NCI-H2107 (cell line): ENCODE results near the gene TMEM125.

Source experiments
- DNase-seq: peaks from one replicate; lab custom pipeline; 2025; lab: John Stamatoyannopoulos, UW

Gene TMEM125

DNA sequence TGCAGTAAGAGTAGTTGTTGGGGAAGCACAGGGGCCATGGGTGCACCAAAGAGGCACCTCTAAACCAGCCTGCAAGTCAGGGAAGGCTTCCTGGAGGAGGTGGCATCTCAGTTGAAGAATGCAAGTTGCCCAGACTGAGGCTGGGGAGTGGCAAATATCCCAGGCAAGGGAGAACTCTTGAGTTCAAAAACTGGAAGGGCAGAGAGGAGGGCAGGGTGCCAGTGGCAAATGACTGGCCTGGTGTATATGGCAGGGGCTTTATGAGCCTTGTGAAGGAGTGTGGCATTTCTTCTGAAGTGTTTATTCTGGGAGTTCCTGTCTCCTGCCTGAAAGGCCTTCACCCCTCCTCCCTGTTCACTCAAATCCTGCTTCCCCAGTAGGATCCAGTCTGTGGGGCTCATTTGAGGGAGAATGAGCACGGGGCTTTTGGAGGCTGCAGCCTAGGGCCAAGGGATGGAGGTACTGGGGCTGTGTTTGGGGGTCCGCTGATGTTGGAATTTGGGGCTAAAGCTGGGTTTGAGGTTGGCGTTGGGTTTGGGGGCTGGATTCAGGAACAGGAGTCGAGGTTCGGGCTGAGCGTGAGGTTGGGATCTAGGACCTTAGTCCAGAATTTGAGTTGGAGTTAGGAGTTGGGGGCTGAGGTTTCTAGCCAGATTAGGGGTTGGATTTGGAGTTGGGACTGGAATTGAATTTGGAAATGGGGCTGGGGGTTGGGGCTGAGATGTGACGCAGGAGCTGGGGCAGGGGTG is at the start of gene TMEM125:
TMEM125 (plus strand) TSS at position 357 of the 749 bp plus-strand sequence. CDS start 2,740 bp downstream, outside the sequence.
- DNase-seq = no peak

DNA sequence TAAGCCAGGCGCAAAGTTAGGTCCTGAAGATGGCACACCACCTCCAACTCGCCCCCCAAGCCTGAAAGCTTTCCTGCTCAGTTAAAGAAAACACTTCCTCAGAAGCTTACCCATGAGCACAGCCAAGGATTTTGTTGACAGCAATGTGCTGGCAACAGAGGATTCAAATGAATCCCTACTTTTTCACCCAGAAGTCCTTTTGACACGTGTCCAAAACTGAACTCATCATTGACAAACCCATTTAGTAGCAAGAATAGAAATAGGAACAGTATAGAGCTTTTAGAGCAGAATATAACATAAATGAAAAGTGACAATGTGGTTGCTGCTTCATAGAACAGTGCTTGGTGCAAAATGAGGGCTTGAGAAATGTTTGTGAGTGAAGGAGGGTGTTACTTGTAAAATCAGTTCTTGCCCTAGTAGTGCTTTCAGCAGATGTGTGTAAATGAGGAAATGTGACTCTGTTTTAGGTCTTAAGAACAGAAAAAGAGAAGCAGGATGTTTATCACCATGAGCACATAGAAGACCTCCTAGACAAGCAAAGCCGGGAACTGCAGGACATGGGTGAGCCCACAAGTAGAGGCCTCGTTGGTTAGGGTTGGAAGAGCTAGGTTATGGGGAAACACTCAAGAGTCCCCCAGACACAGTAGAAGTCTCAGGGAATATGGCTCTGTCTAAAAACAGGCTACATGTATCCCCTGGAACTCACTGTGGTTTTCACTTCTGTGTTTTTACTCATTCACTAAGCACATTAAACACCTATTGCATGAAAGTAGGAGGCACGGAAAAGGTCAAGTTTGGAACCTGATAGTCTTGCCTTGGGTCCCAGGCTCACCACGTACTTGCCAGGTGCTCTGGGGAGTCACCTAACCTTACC is 48.6 kb upstream of the TMEM125 start:
- no peak for DNase-seq

DNA sequence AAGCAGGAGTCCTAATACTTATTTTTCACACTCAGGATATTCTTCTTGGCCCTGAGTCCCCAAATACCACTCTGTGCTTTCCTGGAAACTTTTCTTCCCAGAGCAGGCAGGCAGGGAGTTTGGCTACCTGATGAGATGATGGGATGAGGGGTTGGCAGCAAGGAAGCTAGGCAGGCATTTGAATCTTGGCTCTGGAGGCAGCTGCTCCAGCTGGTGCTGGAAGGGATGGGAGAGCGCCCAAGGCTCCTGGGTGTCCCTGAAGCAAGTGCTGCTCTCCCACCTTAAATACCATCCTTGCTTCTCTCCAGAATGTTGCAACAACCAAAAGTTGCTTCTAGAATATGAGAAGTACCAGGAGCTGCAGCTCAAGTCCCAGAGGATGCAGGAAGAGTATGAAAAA is 48.0 kb upstream of the TMEM125 start:
- DNase-seq = no peak

DNA sequence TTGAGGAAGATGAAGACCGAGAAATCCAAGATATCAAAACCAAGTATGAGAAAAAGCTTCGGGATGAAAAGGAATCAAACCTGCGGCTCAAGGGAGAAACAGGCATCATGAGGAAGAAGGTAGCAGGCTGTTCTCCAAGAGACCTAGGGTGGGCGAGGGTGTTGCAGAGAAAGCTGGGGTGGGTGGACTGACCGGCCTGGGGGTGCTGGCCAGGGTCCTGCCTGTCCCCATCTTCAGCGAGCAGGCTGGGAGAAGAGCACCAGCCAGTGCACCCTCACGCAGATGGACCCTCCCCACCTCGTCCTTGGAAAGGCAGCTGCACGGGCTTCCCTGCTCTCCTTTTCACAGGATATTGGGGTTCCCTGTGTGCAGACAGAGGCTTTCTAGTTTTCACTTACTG is 46.9 kb upstream of the TMEM125 start:
- no peak for DNase-seq

DNA sequence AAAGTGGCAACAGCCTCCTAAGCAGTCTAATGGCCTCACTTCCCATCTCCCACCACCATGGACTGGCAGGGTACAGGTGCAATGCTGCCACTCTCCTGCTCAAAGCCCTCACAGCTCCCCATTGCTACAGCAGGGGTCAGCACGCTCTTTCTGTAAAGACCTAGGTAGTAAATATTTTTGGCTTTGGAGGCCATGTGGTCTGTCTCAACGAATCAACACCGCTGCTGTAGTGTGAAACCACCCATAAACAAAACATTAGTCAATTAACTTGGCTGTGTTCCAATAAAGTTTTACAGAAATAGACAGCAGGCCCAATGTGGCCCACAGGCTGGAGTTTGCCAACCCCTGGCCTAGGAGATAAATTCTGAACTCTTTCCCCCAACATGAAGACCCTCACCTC is 44.6 kb upstream of the TMEM125 start:
- DNase-seq = no peak

DNA sequence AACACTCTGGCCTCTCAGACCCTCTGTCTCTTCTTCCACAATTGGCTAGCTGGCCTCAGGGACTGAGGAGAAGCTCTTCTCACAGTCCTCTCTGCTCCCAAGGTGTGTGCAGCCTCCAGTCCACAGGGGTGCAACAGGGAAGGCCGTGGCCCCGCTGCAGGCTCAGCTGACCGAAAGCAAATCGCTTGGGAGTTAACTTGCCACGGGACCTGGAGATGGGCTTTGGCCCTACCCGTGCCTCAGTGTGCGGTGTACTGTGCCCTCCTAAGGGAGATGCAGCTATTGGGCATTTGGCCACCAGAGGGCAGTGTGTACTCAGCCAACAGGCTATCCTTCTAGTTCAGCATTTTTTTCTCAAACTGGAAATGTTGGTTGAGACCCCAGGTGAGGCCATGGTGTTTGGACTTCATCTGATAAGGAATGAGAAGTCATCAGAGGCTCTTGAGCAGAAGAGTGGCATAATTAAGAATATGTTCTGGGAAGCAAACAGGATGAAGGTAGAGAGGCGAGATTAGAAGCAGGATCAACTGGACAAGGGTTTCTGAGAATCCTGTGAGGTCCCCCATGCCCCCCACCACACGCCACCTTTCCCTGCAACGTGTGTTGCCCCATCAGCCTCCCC is 42.5 kb upstream of the TMEM125 start:
- peak; percentile 83 for DNase-seq

DNA sequence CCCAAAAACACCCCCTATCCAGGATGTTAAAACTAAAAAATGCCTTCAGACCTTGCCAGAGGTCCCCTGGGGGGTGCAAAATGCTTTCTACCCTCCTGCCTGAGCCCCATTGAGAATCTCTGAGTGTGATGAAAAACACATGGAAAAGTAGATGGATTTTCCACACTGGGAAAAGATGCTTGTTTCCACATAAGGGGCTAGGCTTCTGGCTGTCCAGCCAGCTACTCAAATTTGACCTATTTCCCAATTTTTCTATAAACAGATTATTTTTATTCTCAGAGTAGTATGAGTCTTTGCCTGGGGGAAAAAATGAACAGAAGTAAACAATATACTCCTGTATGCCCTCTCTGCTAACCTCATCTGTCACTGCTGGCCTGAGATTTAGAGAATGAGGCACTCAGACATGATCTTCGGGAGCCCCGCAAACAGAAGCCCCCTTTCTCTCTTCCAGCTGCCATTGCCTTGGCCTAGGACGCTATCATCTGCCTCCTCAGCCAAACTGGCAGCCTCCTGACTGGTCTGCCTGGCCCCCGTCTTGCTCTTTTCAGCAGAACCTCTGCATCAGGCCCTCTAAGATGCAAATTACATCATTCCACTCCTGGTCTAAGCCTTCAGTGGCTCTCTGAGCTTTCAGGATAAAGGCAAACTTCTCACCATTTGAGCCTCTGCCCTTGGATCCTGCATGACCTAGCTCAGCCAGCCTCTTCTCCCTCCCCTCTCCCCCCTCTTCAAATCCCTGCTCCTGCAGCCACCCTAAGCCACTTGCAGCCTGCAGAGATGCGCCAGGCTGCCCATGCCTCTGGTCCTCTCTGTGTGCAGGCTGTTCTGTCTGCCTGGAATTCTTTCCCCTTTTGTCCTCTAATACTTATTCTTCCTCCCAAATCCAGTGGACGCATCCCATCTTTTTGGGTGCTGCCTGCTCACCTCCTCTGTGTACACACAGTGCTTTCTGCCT is 39.7 kb upstream of the TMEM125 start:
- DNase-seq = no peak

DNA sequence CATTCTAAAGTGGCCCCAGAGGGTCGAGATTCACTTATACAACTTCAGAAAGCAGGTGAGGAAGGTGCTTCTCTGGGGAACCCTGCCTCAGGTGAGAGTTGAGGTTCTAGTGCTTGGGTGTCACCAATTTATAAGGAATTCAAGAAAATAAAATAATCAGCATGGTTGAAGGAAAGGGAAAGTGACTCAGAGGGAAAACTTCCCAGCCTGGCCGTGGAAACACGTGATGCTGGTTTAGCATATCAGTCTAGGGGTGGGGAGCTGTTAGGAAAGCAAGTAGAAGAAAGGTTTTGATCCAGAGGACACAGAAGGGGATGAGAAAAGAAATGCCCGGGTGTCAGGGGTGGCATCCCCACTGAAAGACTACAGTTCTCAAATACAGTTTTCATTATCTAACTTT is 37.7 kb upstream of the TMEM125 start:
- no peak for DNase-seq

DNA sequence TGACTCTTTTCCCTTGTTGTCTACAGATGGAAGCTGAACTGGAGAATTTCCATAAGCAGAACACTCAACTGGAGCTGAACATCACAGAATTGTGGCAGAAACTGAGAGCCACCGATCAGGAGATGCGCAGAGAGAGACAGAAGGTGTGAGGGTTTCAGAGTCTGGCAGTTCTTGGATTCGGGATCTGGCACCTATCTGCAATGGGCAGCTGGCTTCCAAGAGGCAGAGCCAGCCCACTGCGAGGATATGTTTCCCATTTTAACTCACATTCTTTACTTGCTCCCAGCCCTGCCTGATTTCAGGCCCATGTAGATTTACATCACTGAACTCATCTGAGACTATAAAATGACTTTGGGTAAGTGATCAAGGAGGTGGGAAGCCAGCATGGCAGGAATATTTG is 37.3 kb upstream of the TMEM125 start:
- no peak for DNase-seq

DNA sequence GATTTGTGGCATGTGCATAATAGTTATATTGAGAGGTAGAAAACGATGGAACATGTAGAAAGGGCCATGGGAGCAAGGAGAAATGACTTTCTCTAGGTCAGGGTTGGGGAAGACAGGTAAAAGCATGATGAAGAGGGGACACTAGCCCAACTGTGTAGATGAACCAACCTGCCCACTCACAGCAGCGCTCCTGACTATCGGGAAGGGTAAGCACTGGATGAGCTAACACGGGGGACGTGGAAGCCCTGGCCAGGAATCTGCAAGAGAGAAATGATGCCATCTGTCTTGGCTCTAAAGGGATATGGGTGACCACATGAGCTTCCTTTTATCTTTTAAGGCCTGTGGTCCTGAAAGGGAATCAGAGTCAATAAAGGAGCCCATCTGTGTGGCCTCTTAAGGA is 36.2 kb upstream of the TMEM125 start:
- DNase-seq = no peak

DNA sequence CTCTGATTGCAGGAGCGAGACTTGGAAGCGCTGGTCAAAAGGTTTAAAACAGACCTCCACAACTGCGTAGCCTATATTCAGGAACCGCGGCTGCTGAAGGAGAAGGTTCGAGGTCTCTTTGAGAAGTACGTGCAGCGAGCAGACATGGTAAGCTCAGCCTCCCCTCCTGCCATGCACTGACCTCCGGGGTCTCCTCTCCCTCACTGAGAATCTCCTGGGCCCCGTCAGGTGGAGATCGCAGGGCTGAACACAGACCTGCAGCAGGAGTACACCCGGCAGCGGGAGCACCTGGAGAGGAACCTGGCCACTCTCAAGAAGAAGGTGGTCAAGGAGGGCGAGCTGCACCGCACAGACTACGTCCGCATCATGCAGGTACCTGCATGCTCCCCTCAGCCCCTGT is 35.5 kb upstream of the TMEM125 start:
- DNase-seq = no peak

DNA sequence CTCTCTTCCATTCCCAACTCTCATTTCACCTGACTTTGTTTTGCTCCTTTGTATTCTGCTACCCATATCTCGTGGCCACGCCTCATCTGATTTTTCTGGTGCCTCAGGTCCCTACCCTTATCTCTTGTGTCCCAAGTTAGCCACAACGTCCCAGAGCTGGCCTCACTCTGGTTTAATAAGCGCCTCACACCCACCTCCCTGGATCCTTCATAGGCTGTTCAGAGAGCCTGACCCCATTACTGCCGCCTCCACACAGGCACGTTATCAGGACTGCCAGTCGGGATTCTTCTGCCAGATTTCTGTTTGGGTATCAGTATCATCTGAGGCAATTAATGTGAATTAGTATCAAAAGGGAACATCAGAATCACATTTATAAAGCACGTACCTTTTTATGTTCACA is 34.7 kb upstream of the TMEM125 start:
- no peak for DNase-seq

DNA sequence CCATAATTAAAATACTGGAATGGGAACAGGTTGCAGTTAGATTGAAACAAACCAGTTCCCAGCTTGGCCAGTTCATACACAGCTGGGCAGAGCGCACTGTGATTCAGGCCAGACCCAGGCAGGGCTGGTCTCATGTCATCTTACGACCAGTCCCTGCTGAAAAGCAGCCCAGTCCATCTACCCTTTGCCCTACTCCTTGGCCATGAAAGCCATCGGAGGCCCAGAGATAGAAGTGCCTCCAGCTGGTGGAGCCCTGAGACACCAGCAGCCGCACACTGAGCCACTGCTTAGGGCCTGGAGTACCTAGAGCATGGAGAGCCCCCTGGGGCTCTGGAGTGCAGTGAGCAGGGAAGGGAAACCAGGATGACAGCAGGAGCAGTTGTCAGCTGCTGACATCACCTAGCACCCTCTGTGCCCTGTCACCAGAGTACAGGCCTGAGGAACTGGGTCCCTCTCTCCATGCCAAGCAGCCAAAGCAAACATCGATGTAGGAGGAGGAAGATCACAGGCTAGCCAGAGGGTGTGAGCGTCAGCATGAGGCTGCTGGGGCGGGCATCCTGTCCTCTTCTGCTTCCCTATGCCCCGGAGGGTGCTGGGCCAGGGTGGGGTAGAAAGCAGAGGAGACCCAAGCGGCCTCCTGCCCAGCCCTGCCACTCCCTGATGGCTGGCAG is 34.2 kb upstream of the TMEM125 start:
- no peak for DNase-seq

DNA sequence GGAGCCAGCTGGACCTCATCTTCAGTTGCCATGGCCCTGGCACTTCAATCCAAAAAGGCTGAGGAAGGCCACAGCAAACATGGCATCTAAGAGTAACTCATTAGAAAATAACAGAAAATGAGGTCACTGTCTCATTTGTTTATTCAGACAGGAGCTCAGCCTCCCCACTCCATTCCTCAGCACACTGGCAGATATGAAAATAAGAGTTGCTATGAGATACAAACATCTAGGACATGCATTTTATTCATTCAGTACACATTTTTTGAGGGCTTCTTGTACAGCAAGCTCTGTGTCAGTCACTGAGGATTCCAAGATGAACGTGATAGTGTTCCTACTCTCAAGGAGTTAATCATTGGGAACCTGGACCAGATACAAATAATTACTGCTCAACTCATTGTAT is 32.7 kb upstream of the TMEM125 start:
- DNase-seq = no peak

DNA sequence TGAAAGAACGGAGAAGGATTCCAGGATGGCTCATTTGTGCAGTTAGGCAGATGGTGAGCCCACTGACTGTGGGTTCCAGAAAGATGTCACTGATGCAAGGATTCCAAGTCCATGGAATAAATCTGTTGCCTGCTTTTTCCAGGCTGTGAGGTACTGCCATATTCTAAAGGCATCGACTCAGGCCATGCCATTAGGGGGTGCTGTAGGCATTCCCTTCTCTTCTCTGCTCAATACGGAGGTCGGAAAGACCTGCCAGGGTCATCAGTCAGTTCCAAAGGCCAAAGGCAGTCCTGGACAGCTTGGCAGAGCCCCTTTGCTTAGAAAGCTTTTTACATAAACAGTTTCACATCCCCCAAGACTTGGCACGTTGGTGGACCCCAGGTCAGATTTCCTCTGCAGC is 31.7 kb upstream of the TMEM125 start:
- DNase-seq = peak; percentile 17

DNA sequence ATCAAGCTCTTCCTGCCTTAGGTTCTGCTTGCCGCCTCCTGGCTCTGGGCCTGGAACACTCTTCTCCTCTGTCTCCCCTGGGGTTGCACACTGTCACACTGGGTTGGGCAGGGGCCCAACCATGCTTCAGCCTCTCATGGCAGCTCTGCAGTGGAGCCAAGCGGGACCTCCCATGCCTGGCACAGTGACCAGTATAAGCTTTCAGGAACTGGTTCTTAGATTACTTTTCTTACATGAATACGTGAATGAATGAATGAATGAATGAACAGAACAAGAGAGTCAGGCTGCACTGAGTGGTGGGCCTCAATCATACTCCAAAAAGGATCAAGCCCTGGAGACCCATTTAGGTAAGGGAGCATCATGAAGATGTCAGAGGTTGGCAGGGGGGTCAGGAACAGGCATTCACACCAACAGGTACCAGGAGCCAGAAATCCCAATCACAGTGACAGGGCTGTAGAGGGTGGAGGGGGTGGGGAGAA is 30.8 kb upstream of the TMEM125 start:
- DNase-seq = no peak

DNA sequence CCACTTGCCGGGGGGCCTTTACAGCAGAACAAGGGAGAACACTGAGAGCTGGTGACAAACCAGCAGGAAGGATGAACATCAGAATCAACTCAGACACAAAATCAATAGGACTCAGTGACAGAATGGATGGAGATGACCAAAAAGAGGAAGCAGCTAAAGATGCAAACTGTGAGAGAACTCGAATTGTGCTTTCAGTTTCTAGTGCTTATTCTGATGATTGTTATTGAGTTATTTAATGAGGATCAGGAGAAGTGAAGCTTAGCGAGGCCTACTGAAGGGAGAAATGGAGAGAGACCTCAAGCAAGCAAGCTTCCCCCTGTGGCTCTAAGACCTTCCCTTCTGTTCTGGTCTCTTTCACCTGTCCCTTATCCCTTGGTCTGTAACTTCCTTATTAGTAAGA is 30.3 kb upstream of the TMEM125 start:
- no peak for DNase-seq

DNA sequence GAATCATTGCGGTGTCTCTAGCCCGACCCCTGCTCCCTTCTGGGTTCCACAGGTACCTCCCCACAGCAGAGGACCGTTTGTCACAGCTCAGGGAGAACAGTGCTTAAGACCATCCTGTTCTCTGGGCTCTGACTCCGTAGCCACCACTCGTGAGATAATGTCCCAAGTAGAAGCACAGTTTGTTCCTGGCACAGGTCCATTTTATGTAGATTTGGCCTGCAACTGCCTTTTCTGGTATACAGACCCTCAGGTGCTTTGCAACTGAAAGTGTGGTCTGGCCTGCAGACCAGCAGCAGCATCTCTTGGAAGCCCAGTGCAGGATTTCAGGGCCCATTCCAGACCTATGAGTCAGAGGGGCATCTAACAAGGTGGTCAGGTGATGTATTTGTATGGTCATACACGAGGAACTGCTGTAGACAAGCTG is 28.4 kb upstream of the TMEM125 start:
- no peak for DNase-seq

DNA sequence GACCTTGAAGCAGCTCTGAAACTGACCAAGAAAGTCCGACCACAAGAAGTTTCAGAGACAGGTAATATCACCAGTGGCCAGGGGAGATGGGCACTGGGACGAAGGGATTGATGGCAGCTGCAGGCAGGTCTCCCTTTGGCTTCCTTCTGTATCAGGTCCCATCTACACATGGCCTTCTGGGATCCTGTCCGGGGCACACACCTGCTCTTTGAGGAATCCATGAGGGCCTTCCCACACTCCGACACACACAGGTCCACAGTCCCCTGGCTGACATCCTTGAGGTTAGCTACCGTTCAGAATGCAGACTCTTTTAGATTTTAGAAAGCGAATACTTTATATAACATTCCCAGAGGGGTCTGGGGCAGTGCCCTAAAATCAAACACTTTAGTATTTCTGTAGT is 26.5 kb upstream of the TMEM125 start:
- DNase-seq = no peak

DNA sequence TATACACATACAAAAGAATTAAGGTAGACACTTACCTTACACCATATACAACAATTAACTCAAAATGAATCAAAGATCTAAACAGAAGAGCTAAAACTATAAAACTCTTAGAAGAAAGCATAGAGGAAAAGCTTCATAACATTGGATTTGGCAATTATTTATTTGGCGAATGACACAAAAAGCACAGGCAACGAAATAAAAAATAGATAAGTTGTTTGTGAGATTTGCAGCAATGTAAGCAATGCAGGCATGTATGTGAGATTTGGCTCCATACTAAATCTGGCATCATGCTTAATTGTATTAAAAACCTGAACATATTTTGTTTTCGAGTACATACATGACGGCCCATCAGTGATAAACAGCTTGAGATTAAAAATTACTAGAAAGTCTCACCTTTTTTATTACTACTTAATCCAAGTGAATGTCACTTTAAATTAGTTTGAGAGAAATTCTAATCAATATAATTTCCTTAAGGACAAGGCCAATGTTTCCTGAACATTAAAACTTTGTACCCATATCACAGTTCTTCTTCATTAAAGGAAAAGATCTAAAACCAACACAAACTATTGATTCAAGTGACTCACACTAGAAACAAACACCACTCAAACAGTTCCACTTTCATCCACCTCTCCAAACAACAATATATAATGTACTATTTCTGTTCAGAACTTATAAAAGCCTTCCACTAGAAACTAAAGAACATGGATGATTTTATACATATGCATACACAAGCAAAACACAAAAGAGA is 23.1 kb upstream of the TMEM125 start:
- no peak for DNase-seq
